Spleen (tissue), 7 donors: ENCODE data around the gene WAPL.

Source experiments
- POLR2A ChIP-seq, 3 donors: fragments of 450-650 bp; IDR thresholded peaks; one replicate each; pipeline ENCODE4 v1.5.1; 2017; ENCODE audit warnings: antibody characterized with exemption in 3 of 3, mild to moderate bottlenecking in 1 of 3
- TF ChIP-seq, protein P1 (sequence below), 11 experiments: fragments of 200-600 bp in 7 of 11; fragments of 450-650 bp in 4 of 11; sonication (generic) in 4 of 11; IDR thresholded peaks in 8 of 11; conservative IDR thresholded peaks in 3 of 11; 1 replicate in 7 of 11; 2 replicates in 4 of 11; pipeline versions ENCODE4 v1.4.0 to v1.8.0; 2016 to 2021; ENCODE audit warnings: antibody characterized with exemption in 11 of 11, inconsistent platforms in 4 of 11, mild to moderate bottlenecking in 1 of 11
- donor health status: DM: no; HTN: no; CAD: no; lungs with moderate emphysema.
- donor health status: DM: no; HTN: no; CAD: no.
- donor health status: DM: no; HTN: no; CAD: no.

DNA sequence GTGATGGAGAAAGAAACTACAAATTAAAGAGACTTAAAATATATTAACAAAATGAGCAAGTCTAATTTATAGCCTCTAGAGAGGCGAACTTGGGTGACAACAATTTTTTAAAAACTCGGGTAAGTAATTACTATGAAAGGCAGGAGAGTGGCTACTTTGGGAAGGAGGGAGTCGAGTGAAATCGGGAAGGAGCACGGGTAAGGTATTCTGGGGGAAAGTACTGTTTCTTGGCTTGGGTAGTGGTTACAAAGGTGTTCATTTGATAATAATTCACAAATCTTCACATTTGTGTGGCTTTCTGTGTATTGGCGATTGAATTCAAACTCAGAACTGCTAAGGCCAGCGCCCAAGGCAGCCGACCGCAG lies 122.1 kb downstream of the WAPL start:
- TF ChIP-seq POLR2A (IDR thresholded peaks at IDR 0.05): no peak
- TF ChIP-seq, protein P1, sequence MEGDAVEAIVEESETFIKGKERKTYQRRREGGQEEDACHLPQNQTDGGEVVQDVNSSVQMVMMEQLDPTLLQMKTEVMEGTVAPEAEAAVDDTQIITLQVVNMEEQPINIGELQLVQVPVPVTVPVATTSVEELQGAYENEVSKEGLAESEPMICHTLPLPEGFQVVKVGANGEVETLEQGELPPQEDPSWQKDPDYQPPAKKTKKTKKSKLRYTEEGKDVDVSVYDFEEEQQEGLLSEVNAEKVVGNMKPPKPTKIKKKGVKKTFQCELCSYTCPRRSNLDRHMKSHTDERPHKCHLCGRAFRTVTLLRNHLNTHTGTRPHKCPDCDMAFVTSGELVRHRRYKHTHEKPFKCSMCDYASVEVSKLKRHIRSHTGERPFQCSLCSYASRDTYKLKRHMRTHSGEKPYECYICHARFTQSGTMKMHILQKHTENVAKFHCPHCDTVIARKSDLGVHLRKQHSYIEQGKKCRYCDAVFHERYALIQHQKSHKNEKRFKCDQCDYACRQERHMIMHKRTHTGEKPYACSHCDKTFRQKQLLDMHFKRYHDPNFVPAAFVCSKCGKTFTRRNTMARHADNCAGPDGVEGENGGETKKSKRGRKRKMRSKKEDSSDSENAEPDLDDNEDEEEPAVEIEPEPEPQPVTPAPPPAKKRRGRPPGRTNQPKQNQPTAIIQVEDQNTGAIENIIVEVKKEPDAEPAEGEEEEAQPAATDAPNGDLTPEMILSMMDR (IDR thresholded peaks at IDR 0.05 in 8 of 11, conservative IDR thresholded peaks at IDR 0.05 in 3 of 11): no peak
